Right kidney (tissue), 1 donor: ENCODE results near the gene GOLT1A.

Experiments
- DNase-seq: peaks from one replicate; pipeline ENCODE4 v3.0.0-alpha.2; 2016

GOLT1A gene

DNA sequence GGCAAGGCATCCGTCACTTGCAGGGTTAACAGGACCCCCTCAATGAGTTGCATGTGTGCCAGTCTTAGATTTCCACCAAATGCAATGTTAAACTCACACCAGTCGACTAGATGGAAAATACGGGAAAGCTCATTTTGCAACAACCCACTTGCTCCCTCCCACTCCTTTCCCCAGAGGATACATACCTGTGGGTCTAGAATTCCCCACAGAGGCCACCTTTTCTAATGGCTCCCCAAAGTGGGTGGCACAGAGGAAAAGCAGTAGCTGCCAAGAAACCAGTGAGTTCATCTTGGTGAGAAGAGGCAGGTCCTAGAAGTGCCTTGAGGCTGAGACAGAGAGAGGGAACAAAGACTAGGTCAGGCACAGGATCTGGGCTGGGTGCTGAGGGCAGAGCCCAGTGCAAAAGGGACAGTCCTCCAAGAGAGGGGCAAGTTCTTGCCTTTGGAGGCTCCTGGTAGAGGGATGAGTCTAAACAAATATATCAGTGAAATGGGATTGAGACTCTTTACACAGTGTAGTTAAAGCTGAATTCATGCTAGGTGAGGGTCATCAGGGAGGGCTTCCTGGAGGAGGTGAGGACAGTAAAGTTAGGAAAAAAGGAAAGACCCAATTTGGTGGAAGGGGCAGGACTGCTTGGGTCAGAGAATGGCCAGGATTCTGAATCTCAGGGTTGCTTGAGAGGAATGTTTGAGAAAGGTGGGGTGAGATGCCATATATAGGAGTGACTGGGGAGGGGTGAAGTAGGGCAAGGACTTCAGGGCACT lies 21.0 kb downstream of the GOLT1A start:
- DNase-seq, result no peak

DNA sequence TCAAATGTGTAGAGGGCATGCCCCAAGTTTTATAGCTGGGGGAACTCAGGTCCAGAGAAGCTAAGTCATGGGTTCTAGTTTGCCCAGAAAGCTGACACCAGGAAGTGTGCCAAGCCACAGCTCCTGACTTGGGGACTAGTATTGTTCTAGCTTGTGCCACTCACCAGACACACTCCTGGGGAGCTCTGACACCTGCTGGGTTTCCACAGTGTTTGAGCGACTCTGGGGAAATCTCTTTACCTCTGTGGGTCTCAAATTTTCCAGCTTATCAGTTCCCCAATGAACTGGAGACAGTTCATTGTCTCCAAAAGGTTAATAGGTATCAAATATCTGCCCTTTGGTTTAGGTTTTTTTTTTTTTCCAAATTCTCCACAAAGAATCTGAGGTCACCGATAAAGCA lies 21.7 kb downstream of the GOLT1A start:
- no peak for DNase-seq

DNA sequence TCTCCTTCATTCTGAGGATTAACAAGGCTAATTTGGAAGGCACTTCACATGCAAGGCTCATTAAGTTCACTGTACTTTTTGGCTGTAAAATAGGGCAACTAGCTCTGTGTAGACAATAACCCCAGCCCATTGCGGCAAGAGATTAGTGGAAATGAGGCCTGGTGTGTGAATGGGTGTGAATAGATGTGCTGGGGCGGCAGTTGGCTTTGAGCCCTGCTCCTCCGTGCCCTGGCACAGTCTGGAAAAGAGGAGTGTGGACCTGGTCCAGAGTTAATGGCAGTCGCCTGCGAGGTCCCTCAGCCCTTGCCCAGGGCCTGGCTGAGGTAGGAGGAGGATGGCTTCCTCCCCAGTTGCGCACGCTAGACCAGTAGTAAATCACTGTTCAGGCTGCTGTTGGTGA lies 22.3 kb downstream of the GOLT1A start:
- no peak for DNase-seq

DNA sequence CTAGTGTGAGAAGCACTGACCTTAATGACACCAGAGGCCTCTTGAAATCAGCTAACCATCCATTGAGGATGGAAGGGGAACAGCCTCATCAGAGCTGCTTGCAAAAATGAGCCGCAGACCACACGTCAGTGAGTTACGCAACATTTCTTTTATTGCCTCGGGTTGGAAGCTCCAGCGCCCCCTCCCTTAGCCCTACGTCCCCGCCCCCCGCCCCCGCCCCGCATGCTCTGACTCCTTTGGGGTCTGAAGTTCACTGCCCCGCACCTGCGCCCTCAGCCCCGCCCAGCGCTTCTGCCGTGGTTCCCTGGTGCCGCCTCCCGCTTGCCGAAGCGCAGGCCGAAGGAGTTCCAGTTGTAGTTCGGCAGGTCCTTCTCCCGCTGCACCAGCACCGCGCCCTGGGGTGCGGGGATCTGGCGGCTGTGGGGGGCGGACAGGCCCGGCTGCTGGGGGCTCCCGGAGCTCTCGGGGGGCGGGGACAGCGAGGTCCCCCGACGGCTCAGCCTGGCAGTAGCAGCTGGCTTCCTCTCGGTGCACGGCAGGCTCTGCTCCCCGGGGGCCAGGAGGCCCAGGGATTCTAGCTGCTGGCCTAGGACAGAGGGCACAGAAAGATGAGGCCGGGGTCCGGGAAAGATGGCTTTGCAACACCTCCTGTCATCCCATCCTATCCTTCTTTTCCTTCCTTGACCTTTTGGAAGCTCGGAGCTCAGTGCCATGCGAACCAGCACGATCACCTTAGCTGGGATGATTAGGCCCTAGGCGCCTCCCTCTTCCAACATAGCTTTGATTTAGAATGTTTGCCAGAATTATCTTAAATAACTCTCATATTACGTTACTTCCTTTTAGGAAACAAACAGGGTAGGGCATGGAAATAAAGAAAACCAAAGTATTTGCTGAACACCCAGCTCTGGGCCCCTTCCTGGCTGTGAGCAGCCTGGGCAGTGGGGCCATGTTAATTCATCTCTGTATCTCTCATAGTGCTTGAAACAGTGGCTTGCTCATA lies 23.3 kb downstream of the GOLT1A start:
- peak; percentile 45 for DNase-seq

DNA sequence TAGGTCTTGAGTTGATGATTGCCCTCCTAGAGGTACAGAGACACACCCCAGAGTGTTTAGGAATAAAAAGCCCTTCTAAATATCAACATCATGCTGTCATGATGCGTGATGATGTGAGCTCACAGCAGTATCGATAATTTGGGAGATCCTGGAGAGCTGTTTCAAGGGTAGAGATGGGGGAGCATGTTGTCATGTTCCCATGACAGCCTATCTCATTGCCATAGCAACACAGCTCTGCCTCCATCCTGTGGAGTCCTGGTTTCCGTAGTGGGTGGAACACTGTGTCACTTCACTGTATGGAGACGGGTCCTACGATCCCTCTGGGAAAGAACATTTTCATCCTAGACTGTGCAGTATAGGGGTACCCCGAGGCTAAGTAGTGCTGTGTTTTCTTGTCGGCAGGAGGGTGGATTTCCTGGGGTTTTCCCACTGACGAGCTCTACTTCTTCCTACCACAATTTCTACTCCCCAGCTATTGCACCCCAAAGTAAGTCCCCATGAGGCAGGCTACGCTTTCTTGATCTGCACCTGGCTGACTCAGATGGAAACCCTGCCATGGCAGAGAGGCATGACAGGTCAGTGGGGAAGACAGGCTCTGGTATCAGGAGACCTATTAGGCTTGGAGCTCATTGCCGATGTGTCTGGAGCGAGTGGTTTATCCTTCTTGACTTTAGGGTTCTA lies 24.7 kb downstream of the GOLT1A start:
- no peak for DNase-seq

DNA sequence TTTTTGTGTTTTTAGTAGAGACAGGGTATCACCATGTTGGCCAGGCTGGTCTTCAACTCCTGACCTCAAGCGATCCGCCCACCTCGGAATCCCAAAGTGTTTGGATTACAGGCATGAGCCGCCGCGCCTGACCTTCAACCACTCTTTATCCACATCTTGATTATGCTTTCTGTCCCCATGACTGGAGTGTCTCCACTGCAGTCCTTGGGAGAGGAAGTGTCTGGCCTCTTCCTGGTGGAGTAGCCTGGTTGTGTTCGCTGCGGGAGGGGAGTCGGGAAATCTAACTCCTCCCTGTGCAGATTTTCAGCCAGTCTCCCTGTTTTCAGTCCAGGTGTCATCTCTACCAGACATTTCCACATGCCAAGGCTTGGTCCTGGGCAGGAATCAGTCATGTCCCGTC lies 27.2 kb downstream of the GOLT1A start:
- DNase-seq, result no peak

DNA sequence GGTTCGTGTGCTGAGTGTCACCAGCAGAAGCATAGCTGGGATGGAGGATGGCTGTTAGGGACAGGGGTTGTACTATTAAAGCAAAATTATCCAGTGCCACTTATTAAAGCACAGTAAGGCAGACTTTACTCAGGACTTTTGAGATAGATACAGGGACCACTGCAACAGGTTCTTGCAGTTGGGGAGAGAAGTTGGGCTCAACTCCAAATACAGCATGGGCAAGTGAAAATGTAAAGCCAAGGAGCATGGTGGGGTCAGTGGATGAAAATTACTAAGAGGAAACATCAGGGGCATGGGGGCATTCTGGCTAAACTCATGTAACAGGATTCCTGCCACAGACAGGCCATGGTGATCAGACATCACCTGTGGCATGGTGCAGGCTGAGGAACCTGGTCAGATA lies 32.7 kb downstream of the GOLT1A start:
- DNase-seq, result no peak

DNA sequence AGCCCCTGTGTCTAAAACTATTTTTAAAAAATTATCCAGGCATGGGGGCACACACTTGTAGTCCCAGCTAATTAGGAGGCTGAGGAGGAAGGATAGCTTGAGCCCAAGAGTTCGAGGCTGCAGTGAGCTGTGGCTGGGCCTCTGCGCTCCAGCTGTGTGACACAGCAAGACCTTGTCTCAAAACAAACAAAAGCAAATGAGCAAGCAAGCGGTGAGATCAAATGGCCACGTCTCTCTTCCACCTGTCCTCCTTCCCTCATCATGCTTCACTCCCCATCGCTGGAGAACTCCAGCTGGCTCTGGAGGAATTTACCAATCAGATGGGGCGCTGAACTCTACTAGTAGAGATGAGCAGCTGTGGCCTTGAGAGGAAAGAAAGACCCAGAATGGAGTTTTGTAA lies 33.7 kb downstream of the GOLT1A start:
- DNase-seq, result no peak

DNA sequence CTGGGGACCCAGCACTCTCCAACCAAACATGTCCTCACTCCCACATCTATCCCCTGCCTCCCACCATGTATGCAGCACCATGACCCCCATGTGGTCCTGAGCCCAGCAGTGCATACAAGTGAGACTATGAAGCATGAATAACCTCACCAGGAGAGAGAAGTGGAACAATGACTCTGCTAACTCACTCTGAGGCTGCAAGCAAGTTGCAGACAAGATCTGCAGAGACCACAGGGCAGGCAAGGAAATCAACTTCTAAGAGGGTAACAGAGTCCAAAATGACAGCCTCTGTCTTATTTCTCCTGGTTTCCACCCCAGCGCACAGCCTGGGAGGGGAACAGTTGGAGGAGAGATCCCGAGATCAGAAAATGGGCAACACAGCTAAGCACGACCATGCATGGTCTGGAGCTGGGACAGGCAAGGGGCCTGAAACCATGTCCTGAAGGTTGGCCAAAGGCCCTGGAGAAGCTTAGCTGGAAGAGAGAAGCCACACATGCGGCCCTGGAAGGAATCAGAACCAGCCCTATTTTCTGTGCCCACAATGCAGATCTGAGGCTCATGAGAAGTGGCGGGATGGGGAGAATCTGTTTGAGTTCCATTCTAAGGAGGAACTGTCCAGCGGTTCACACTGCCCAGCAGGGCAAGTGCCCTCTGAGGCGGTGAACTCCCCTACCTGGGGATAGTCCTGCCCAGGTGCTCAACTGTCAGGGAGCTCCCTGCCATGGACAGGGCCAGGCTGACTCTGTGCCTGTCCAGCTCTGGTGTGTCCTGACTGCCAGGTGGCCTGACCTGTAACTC lies 35.1 kb downstream of the GOLT1A start:
- no peak for DNase-seq

DNA sequence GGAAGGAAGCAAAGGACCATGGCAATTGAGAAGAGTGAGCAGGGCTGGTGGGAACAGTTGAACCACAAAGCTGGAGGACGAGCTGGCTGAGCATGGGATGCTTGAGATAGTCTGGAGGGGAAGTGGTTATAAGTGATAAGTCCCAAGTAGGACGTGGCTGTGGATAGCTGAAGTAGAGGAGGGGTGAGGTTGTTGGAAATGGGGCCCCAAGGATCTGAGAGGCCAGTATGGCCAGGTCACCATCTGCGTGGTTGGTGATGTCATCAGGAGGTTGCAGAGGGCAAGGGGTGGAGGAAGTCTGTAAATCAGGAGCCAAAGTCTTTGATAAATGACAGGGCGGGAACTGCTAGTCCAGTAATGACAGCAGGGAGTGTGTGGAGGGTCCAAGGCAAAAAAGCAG lies 36.7 kb downstream of the GOLT1A start:
- DNase-seq, result no peak

DNA sequence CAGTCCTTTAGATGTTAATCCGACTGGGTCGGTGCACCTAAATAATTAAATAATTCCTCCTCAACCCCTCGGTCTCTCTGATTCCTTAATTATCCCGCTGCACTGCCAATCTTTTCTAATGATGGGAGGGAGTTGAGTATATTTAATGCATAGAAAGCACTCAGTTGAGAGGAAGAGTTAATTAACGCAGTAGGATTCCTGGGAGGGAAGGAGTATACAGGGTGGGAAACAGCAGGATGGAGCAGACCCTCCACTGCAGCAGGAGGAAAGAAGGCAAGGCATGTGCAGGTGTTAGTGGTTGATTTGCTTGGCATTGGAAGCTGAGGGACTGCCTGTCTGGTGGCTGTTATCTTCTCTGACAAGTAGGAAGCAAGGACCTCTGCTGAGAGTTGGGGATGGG lies 37.7 kb downstream of the GOLT1A start:
- no peak for DNase-seq

DNA sequence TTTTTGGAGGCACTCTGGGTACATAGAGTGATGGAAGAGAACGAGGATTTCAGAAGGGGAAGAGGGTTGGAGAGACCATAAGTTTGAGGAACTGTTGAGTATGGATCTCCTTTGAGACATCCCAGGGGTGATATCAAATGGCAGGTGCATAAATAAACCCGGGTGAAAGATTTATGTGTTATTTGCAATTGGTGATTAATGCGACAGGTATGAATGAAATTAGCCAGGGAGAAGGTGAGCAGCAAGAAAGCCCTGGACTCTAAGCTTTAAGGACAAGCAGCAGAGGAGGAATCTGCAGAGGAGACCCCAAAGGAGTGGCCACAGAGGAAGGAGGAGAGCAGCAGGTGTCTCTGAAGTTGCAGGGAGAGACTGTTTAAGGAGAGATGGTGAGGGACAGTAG lies 38.8 kb downstream of the GOLT1A start:
- DNase-seq, result no peak

DNA sequence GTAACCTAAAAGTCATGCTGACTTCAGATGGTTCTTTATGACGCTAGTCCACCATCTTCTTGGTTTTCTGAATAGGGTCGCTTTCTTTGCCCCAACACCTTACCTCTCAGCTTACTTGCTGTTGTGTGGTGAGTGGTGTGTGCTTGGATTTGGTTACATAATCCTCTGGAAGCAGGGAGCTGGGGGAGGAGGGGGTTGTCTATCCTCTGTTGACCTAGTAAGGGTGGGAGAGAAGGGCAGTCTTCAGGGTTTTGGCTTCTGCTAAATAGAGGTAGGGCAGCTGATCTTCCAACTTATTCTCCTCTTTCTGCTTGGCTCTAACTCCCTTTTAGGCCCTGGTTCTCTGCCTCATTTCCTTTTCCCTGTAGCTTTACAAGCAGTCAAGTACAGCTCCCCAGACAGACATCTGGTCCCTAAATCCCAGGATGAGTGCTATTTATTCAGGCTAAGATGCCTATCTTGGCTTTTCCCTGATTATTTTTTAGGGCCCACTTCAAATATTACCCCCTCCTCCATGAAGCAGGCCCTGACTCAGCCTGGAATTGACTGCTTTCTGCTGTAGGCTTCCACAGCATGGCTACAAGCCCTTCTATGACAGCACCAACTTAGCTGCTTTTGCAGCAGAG lies 41.3 kb downstream of the GOLT1A start:
- no peak for DNase-seq

DNA sequence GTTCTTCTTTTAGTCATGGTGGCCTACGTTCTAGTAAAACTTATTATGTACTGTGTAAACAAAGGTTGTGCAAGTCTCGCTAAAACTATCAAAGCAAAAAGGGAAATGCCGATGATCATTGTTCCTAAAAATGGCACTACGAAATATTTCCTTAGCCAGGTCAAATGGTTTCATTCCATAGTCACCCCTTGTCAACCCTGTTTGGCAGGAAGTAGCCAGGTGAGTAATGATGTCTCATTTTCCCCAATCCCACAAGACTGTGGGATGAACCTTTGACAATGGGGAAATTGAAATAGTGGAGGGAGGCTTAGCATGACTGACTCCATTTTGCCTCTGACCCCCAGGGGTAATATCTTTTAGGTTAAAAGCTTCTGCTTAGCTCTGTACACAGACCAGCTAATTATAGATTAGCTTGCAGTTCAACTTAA lies 42.0 kb downstream of the GOLT1A start:
- no peak for DNase-seq

DNA sequence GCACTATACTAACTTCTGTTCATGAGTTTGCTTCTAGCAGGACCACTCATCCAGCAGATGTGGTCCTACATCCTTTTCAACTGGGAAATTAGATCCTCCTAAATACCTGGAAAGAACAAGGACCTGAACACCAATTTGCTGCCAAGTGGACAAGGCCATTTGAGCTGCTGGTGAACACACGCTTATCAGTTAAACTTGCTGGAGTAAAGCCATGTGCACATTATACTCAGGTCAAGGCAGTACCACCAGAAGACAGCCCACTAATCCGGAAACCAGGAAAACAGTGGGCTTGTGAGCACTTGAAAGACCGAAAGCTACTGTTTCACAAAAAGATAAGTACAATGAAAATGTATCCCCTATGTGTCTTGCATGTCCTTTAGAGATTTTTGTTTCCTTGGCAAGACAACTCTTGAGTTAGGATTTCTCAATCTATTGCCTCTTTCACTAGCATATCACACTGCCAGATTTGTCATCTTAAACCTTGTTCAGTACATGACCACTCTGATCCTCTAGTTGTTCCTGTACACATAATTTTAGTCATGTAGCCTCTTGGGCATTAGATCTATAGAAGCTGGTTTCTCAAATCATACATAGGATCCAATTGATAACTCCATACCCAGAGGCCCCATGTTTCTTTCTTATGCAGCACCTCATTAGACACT lies 43.2 kb downstream of the GOLT1A start:
- DNase-seq, result no peak

DNA sequence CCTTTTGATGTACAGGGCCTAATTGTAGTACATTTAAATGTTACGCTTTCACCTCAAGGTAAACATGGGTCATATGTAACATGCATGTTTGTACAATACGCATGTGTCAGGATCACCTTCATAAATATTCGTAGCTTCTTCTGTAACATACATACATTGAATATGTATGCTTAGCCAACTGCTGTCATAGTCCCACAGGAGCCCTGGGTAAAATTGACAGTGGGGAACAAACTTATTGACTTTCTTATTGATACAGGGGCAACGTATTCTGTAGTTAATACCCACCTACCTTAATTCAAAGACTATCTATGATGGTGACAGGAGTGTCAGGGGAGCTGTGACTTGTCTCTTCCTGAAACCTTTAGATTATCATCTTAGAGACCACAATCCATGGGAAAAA lies 43.9 kb downstream of the GOLT1A start:
- no peak for DNase-seq

DNA sequence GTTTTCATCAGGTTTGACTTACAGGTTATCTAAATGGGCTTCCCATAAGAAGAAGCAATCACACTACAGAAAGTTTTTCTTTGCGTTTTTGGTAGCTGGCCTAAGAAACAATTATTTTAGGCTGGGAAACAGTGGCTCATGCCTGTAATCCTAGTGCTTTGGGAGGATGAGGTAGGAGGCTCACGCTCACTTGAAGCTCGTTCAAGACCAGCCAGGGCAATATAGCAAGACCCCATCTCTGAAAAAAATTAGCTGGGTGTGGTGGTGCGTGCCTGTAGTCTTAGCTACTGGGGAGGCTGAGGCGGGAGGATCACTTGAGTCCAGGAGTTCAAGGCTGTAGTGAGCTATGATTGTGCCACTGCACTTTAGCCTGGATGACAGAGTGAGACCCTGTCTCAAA lies 46.1 kb downstream of the GOLT1A start:
- no peak for DNase-seq

DNA sequence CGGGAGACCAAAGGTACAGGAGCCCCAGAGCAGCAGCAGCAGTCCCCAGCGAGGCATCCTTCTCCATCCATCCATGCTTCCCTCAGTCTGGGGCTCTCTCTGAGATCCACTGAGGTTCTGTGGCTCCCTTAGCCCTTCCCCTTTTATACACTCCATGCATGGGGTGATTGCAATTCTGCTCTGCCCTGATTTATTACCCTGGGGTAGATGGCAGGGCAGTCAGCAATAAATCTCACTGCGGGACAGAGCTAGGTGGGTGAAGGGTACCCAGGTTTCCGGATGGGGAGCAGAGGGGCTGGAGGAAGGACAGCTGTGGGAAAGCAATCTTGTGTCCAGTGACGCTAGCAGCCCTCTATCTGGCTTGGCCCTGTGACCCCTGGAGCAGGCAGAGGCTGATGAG lies 47.6 kb downstream of the GOLT1A start, which contains the start of gene REN:
Gene REN, minus strand, starts transcription at position 119 of the 400 bp plus-strand sequence. Its CDS starts 44 bp downstream, at position 75.
- DNase-seq, result no peak

DNA sequence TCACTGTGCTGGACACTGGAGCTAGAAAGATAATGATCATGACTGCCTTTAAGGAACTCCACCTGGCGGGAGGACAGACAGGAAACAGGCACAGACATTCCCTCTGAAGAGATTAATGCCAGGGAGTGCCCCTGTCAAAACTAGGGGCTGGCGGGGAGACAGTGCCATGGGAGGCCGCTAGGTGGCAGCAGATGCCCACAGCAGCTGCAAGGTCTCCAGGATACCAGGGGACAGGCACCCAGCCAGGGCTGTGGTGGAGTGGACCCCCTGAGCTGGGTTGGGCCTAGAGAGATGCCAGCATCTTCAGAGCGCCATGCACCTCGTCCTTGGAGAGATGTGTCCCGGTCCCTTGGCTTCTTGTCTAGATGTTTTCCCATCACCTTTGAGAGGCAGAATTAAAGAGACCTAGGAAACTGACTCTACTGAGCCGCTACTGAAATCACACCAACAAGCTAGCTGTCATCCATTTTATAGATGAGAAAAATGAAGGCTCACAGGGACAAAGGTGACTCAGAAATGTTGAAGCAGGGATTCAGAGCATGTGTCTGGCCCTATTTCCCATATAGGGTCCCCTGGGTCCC lies 51.2 kb downstream of the GOLT1A start:
- peak; percentile 73 for DNase-seq
